GM23338 (cell line): ENCODE measurements around the gene SLAMF9. TPM values are rescaled to one million over a fixed set of nuclear protein-coding genes. Genes with fewer than 3 reads are reported as not detected.

Source experiments
- ATAC-seq: fragments of 200-7000 bp; cut with Tn5 transposase; 3 replicates; pipeline ENCODE4 v1.9.1; 2020
- DNase-seq: peaks from one replicate; pipeline ENCODE4 v3.0.0-alpha.2; 2015; ENCODE audit warnings: low spot score
- H2AFZ ChIP-seq: fragments of 200-600 bp; sonication (generic); 2 replicates; pipeline ENCODE4 v1.8.0; 2016; ENCODE audit warnings: antibody characterized with exemption, mild to moderate bottlenecking, moderate library complexity
- H3F3A ChIP-seq: fragments of 200-600 bp; sonication (generic); replicated peaks from 2 replicates; pipeline ENCODE4 v1.8.0; 2017; ENCODE audit warnings: antibody characterized with exemption, mixed run types, low read depth
- H3K27ac ChIP-seq: fragments of 200-600 bp; sonication (generic); 2 replicates; pipeline ENCODE4 v1.6.1; 2016; ENCODE audit warnings: low read depth
- H3K27me3 ChIP-seq: fragments of 200-600 bp; sonication (generic); 2 replicates; pipeline ENCODE4 v1.8.0; 2016; ENCODE audit warnings: mild to moderate bottlenecking, mixed run types, moderate library complexity; ENCODE audit not compliant: insufficient read depth
- H3K36me3 ChIP-seq: fragments of 200-600 bp; sonication (generic); 2 replicates; pipeline ENCODE4 v1.8.0; 2016; ENCODE audit warnings: mild to moderate bottlenecking; ENCODE audit not compliant: insufficient read depth
- H3K4me1 ChIP-seq: fragments of 200-600 bp; sonication (generic); 2 replicates; pipeline ENCODE4 v1.8.0; 2016; ENCODE audit warnings: mild to moderate bottlenecking, moderate library complexity; ENCODE audit not compliant: insufficient read depth
- H3K4me2 ChIP-seq: fragments of 200-600 bp; sonication (generic); 2 replicates; pipeline ENCODE4 v1.7.1; 2017; ENCODE audit warnings: mixed run types
- H3K4me3 ChIP-seq: fragments of 200-600 bp; sonication (generic); 2 replicates; pipeline ENCODE4 v1.6.1; 2016; ENCODE audit warnings: mixed run types
- H3K79me2 ChIP-seq: fragments of 200-600 bp; sonication (generic); replicated peaks from 2 replicates; pipeline ENCODE4 v1.8.0; 2017; ENCODE audit warnings: mild to moderate bottlenecking; ENCODE audit not compliant: insufficient read depth
- H3K9me2 ChIP-seq: fragments of 200-600 bp; sonication (generic); 2 replicates; pipeline ENCODE4 v1.8.0; 2017; ENCODE audit not compliant: insufficient read depth
- H4K20me1 ChIP-seq: fragments of 200-600 bp; sonication (generic); replicated peaks from 2 replicates; pipeline ENCODE4 v1.8.0; 2017; ENCODE audit warnings: mild to moderate bottlenecking; ENCODE audit not compliant: insufficient read depth
- H3K27ac Mint-ChIP-seq: 2 replicates; pipeline ENCODE4 v1.8.0; 2020; ENCODE audit warnings: inconsistent platforms, mild to moderate bottlenecking, moderate library complexity, mixed read lengths
- H3K27me3 Mint-ChIP-seq: 3 replicates; pipeline ENCODE4 v1.8.0; 2022; ENCODE audit warnings: low read depth, mild to moderate bottlenecking, moderate library complexity, mixed read lengths, inconsistent platforms; ENCODE audit not compliant: insufficient read depth, poor library complexity
- H3K36me3 Mint-ChIP-seq: 3 replicates; pipeline ENCODE4 v1.8.0; 2021; ENCODE audit warnings: low read depth, mild to moderate bottlenecking, inconsistent platforms, moderate library complexity, mixed read lengths
- H3K4me1 Mint-ChIP-seq: 3 replicates; pipeline ENCODE4 v1.8.0; 2020; ENCODE audit warnings: mild to moderate bottlenecking, inconsistent platforms, mixed read lengths
- H3K4me3 Mint-ChIP-seq: 3 replicates; pipeline ENCODE4 v1.8.0; 2021; ENCODE audit warnings: moderate library complexity, mild to moderate bottlenecking, inconsistent platforms, mixed read lengths
- H3K9me3 Mint-ChIP-seq: 3 replicates; pipeline ENCODE4 v1.8.0; 2020; ENCODE audit warnings: moderate library complexity, mild to moderate bottlenecking, inconsistent platforms, mixed read lengths
- CREB1 ChIP-seq: fragments of 250-450 bp; sonication (Bioruptor Pico); IDR thresholded peaks from 2 replicates; pipeline ENCODE4 v1.5.0; 2020; ENCODE audit warnings: low read depth, mild to moderate bottlenecking, moderate library complexity
- EZH2phosphoT487 ChIP-seq: fragments of 200-600 bp; sonication (generic); IDR thresholded peaks from one replicate; pipeline ENCODE4 v1.8.1; 2018; ENCODE audit warnings: antibody characterized with exemption; ENCODE audit not compliant: unreplicated experiment
- NANOG ChIP-seq: IDR thresholded peaks from 2 replicates; pipeline ENCODE4 v1.6.1; 2016; ENCODE audit warnings: antibody characterized with exemption, borderline replicate concordance
- POLR2AphosphoS5 ChIP-seq: IDR thresholded peaks from 2 replicates; pipeline ENCODE4 v1.6.1; 2016; ENCODE audit warnings: antibody characterized with exemption, low read depth
- STAT1 ChIP-seq: IDR thresholded peaks from one replicate; pipeline ENCODE4 v1.6.1; 2016; ENCODE audit warnings: antibody characterized with exemption; ENCODE audit not compliant: unreplicated experiment
- ZNF114 ChIP-seq: fragments of 250-450 bp; sonication (Bioruptor Pico); IDR thresholded peaks from 2 replicates; pipeline ENCODE4 v1.5.0; 2020; ENCODE audit warnings: mild to moderate bottlenecking, moderate library complexity
- ZNF331 ChIP-seq: fragments of 250-450 bp; sonication (Bioruptor Pico); IDR thresholded peaks from 2 replicates; pipeline ENCODE4 v1.5.0; 2020; ENCODE audit warnings: low read depth, mild to moderate bottlenecking, moderate library complexity
- polyA plus RNA-seq: library from polyadenylated mRNA; unstranded; fragments of >200 nt; fragmentation: Nextera tagmentation; extraction: Ambion mirVana; gene quantifications from 2 replicates; pipeline ENCODE4 v1.2.1, GENCODE V29; 2016
- total RNA-seq: library from RNA; depleted of rRNA; stranded (reverse); fragments of >200 nt; shearing (Covaris generic); gene quantifications from 2 replicates; pipeline ENCODE4 v1.2.3, GENCODE V29; 2014
- TF ChIP-seq, protein P1 (sequence below): fragments of 250-450 bp; sonication (Bioruptor Pico); IDR thresholded peaks from 2 replicates; pipeline ENCODE4 v1.5.0; 2020; ENCODE audit warnings: mild to moderate bottlenecking, moderate library complexity
- TF ChIP-seq, protein P2 (sequence below): IDR thresholded peaks from one replicate; pipeline ENCODE4 v1.6.1; 2018; ENCODE audit warnings: antibody characterized with exemption; ENCODE audit not compliant: unreplicated experiment

The SLAMF9 gene
- total and polyA plus RNA-seq, 2 experiments from 2014 or later = not detected

GRCh38 chr1:159923203-159924024, 30.6 kb downstream of the SLAMF9 start (continued):
- TF ChIP-seq, protein P1, sequence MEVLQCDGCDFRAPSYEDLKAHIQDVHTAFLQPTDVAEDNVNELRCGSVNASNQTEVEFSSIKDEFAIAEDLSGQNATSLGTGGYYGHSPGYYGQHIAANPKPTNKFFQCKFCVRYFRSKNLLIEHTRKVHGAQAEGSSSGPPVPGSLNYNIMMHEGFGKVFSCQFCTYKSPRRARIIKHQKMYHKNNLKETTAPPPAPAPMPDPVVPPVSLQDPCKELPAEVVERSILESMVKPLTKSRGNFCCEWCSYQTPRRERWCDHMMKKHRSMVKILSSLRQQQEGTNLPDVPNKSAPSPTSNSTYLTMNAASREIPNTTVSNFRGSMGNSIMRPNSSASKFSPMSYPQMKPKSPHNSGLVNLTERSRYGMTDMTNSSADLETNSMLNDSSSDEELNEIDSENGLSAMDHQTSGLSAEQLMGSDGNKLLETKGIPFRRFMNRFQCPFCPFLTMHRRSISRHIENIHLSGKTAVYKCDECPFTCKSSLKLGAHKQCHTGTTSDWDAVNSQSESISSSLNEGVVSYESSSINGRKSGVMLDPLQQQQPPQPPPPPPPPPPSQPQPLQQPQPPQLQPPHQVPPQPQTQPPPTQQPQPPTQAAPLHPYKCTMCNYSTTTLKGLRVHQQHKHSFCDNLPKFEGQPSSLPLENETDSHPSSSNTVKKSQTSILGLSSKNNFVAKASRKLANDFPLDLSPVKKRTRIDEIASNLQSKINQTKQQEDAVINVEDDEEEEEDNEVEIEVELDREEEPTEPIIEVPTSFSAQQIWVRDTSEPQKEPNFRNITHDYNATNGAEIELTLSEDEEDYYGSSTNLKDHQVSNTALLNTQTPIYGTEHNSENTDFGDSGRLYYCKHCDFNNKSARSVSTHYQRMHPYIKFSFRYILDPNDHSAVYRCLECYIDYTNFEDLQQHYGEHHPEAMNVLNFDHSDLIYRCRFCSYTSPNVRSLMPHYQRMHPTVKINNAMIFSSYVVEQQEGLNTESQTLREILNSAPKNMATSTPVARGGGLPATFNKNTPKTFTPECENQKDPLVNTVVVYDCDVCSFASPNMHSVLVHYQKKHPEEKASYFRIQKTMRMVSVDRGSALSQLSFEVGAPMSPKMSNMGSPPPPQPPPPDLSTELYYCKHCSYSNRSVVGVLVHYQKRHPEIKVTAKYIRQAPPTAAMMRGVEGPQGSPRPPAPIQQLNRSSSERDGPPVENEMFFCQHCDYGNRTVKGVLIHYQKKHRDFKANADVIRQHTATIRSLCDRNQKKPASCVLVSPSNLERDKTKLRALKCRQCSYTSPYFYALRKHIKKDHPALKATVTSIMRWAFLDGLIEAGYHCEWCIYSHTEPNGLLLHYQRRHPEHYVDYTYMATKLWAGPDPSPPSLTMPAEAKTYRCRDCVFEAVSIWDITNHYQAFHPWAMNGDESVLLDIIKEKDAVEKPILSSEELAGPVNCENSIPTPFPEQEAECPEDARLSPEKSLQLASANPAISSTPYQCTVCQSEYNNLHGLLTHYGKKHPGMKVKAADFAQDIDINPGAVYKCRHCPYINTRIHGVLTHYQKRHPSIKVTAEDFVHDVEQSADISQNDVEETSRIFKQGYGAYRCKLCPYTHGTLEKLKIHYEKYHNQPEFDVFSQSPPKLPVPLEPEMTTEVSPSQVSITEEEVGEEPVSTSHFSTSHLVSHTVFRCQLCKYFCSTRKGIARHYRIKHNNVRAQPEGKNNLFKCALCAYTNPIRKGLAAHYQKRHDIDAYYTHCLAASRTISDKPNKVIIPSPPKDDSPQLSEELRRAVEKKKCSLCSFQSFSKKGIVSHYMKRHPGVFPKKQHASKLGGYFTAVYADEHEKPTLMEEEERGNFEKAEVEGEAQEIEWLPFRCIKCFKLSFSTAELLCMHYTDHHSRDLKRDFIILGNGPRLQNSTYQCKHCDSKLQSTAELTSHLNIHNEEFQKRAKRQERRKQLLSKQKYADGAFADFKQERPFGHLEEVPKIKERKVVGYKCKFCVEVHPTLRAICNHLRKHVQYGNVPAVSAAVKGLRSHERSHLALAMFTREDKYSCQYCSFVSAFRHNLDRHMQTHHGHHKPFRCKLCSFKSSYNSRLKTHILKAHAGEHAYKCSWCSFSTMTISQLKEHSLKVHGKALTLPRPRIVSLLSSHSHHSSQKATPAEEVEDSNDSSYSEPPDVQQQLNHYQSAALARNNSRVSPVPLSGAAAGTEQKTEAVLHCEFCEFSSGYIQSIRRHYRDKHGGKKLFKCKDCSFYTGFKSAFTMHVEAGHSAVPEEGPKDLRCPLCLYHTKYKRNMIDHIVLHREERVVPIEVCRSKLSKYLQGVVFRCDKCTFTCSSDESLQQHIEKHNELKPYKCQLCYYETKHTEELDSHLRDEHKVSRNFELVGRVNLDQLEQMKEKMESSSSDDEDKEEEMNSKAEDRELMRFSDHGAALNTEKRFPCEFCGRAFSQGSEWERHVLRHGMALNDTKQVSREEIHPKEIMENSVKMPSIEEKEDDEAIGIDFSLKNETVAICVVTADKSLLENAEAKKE = no peak
- TF ChIP-seq CREB1 (CRISPR knock-in tag) (no peak), ZNF114 (CRISPR knock-in tag) (no peak), EZH2phosphoT487 (no peak)

DNA sequence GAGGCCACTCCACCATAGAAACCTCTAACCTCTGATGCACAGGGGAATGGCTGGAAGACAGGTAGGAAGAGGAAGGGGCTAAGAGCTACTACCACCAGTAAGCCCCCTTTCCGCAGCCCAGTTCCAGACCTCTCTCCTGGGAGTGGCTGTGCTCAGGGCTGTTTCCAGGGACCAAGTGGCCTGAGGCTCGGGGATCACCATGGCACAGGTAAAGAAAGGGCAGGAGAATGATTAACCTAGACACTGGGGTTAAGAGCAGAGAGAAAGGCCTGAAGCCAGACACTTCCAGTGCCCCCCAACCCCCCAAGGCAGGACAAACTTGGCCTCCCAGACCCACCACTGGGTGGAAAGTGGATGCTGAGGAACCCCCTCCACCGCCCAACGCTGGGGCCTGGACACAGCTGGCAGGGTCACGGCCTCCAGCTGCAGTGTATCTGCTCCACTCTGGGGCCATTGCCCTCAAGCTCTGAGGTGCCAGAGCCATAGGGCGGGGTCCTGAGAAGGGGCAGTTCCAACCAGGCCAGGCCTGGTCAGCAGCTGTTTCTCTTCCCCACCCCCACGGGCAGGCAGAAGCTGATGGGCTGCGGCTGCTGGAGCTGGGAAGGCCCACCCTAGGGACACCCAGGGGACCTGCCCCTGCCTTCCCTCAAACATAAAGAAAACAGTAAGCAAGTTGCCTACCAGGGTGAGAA, 31.4 kb downstream of the SLAMF9 start:
- peaks cover 20% of the 10 kb centered on the region for H3K27me3 ChIP-seq
- no peak overlapping the region for H3K27ac ChIP-seq
- H3K9me2 ChIP-seq = no peaks in the 10 kb centered on the region
- H3K4me3 ChIP-seq = peak overlapping the region; percentile 62; the same call in 1 of the 2 replicates
- H3K4me2 ChIP-seq = peak overlapping the region; percentile 80
- Mint-ChIP-seq H3K36me3 (peaks cover 22% of the 10 kb centered on the region), H3K27me3 (peaks cover 25% of the 10 kb centered on the region), H3K27ac (no peak overlapping the region), H3K4me1 (peaks cover 31% of the 10 kb centered on the region), H3K4me3 (peak overlapping the region; percentile 79; the same call in 2 of the 3 replicates), H3K9me3 (no peaks in the 10 kb centered on the region; the same call in 2 of the 3 replicates)
- H4K20me1 ChIP-seq = no peaks in the 10 kb centered on the region; the same call in 1 of the 2 replicates
- no peaks in the 10 kb centered on the region for H3F3A ChIP-seq
- no peak for ATAC-seq
- H2AFZ ChIP-seq = no peak overlapping the region
- no peaks in the 10 kb centered on the region; the same call in 1 of the 2 replicates for H3K79me2 ChIP-seq
- no peak for DNase-seq
- H3K36me3 ChIP-seq = no peaks in the 10 kb centered on the region
- H3K4me1 ChIP-seq = peaks cover 19% of the 10 kb centered on the region
- no peak for TF ChIP-seq POLR2AphosphoS5
- no peak for TF ChIP-seq NANOG
- no peak for TF ChIP-seq ZNF331 (CRISPR knock-in tag)
- TF ChIP-seq EZH2phosphoT487 = no peak
- TF ChIP-seq STAT1 = no peak
- no peak for TF ChIP-seq CREB1 (CRISPR knock-in tag)
- TF ChIP-seq ZNF114 (CRISPR knock-in tag) = no peak
- TF ChIP-seq, protein P2, sequence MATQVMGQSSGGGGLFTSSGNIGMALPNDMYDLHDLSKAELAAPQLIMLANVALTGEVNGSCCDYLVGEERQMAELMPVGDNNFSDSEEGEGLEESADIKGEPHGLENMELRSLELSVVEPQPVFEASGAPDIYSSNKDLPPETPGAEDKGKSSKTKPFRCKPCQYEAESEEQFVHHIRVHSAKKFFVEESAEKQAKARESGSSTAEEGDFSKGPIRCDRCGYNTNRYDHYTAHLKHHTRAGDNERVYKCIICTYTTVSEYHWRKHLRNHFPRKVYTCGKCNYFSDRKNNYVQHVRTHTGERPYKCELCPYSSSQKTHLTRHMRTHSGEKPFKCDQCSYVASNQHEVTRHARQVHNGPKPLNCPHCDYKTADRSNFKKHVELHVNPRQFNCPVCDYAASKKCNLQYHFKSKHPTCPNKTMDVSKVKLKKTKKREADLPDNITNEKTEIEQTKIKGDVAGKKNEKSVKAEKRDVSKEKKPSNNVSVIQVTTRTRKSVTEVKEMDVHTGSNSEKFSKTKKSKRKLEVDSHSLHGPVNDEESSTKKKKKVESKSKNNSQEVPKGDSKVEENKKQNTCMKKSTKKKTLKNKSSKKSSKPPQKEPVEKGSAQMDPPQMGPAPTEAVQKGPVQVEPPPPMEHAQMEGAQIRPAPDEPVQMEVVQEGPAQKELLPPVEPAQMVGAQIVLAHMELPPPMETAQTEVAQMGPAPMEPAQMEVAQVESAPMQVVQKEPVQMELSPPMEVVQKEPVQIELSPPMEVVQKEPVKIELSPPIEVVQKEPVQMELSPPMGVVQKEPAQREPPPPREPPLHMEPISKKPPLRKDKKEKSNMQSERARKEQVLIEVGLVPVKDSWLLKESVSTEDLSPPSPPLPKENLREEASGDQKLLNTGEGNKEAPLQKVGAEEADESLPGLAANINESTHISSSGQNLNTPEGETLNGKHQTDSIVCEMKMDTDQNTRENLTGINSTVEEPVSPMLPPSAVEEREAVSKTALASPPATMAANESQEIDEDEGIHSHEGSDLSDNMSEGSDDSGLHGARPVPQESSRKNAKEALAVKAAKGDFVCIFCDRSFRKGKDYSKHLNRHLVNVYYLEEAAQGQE = no peak
